NCI-H774 (cell line): ENCODE results near the gene TRPM6.
A peak's percentile ranks its signal among the peaks of the same experiment; 100 is the strongest.

Experiments
- DNase-seq: peaks from one replicate; lab custom pipeline; 2025; lab: John Stamatoyannopoulos, UW

TRPM6 gene

DNA sequence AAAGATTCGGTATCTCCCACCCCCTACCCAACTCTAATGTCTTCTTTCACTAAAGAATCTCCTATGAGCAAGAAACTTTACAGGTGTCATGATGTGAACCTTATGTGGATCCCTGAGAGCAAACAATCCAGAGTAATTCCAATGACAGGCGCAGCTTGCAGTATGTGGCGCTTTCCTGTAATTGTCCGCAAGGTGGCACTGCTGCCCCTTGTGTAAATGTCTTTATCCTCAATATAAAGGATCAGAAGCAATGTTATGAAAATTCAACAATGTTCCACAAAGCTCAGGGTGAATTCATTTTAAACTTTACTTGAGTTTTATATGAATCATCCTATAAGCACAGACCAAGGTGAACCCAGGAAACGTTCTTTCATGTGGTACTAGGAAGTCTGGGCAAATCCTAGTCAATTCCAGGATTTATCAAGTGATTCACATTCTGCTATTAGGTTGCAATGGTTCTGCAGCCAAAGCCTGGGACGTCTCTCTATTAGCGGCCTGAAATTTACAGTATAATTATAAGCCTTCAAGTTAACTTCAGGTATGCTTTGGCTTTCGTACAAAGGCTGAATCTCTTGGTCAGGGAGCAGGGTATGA lies 113.7 kb downstream of the TRPM6 start:
- DNase-seq: peak; percentile 23

GRCh38 chr9:74772121-74772520 lies 115.6 kb downstream of the TRPM6 start:
- DNase-seq: no peak

GRCh38 chr9:74771672-74772071 lies 116.0 kb downstream of the TRPM6 start:
- no peak for DNase-seq

- DNase-seq: no peak
Measured at GRCh38 chr9:74771262-74771585, 116.5 kb downstream of the TRPM6 start.

GRCh38 chr9:74770508-74771261 lies 117.0 kb downstream of the TRPM6 start:
- no peak for DNase-seq

GRCh38 chr9:74765481-74765971 lies 122.2 kb downstream of the TRPM6 start:
- no peak for DNase-seq

DNA sequence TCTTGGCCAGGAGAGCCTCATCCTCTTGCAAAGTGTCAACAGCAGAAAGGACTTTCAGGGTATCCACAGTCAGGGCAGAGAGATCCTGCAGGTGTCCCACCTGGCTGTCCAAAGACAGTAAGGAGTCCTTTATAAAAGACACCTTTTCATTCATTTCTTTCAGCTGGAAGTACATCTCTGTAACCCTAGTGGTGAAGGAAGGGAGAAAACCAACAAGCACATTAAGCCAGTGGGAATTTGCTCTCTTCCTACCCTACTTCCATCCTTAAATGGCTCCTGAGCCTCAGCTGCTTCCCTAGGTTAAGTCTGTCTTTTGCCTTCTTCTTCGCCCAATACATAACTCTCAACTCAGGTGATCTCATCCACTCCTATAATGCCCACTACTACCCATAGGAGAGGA lies 124.8 kb downstream of the TRPM6 start:
- no peak for DNase-seq

DNA sequence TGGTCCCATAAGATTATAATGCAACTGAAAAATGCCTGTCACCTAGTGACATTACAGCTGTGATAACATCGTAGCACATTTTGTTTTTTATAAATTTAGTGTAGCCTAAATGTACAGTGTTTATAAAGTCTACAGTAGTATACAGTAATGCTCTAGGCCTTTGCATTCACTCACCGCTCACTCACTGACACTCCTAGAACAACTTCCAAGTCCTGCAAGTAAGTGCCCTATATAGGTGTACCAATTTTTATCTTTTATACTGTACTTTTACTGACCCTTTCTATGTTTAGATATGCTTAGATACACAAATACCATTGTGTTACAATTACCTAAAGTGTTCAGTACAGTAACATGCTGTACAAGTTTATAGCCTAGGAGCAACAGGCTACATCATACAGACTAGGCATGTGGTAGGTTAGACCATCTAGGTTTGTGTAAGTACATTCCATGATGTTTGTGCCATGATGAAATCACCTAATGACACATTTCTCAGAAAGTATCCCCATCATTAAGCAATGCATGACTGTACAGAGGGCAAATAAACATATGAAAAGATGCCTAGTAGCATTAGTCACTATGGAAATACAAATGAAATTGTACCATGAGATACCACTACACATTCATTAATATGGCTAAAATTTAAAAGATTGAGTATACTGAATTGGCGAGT lies 127.6 kb downstream of the TRPM6 start:
- DNase-seq: no peak

DNA sequence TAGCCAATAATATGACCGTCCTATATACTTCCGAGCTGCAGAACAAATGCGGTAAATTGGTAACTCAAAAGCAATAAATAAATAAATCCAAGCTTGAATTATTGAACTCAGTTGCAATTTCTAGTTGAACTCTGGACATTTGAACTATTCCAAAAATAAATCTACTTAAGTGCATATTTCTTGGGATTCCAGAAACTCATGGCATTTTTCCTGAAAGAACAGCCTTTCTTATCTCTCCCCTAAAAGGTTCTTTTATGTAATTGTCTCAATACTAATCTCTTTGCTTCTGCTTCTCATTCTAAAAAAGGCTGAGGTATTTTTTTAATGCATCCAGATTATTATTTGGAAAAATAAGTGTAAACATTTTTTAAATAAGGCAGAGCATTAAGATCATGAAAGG lies 131.7 kb downstream of the TRPM6 start:
- DNase-seq: no peak

DNA sequence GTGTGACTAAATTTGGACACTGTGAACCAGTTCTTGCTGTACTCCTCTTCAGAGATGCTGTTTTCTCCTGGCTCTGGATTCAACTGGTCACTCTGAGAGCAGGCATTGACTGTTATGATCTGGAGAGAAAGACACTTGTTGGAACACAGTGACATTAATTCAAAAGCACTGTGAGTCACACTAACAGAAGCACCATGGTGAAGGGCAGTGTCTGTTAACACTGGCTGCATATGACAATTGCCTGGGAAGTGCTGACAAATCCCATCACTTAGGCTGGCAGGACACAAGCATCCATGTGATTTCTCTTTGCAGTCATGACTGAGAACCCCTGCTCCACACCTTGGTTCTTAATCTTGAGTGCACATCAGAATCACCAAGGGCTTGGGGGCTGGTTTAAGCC lies 132.4 kb downstream of the TRPM6 start:
- no peak for DNase-seq

- DNase-seq: no peak
Measured at GRCh38 chr9:74753650-74754049, 134.1 kb downstream of the TRPM6 start.

DNA sequence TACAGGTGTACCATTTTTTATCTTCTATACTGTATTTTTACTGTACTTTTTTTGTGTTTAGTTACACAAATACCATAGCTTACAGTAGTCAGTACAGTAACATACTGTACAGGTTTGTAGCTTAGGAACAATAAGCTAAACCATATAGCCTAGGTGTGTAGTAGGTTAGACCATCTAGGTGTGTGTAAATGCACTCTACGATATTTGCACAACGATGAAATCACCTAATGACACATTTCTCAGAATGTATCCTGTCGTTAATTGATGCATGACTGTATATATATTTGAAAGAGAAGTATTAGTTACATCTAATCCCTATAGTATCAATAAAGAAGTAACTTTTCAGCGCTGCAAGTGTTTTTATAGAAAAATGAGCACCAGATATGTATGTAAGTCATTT lies 138.8 kb downstream of the TRPM6 start:
- no peak for DNase-seq

- DNase-seq: peak; percentile 30
Measured at GRCh38 chr9:74742792-74743730, 144.7 kb downstream of the TRPM6 start.

- no peak for DNase-seq
Measured at GRCh38 chr9:74742191-74742790, 145.4 kb downstream of the TRPM6 start.

DNA sequence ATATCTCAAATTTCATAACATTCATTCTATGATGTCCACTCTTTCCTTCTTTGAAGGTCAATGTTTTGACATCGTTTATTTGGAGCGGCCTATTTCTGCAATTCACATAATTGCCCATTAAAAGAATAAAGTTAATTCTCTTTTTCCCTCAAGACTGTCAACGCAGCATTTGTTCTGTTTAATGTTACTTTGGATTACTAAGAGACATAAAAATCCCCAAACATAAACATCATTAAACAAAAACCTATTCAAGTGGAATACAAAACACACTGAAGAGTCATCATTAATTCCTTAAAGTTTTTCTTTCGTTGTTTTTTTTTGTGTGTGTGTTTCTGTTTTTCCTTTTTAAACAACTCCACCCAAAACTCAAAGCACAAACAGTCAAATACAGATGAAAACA lies 151.1 kb downstream of the TRPM6 start:
- no peak for DNase-seq

DNA sequence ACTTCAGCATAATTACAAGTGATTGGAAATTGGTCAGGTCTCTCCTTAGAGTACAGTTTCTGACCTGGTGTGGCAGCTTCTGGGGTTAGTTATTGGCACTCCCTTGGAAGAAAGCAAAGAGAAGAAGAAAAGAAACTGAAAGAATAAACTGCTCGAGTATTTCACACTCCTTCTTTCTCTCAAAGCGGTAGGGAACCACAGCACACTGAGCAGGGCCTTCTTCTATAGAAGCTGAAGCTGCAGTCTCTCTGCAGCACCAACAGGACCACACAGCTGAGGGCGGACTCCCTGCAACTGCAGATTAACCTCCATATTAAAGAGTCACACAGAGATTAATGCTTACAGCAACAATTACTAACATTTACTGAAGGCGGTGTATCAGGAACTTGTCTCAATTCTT lies 152.0 kb downstream of the TRPM6 start:
- no peak for DNase-seq

- DNase-seq: no peak
Measured at GRCh38 chr9:74729136-74729695, 158.5 kb downstream of the TRPM6 start.

DNA sequence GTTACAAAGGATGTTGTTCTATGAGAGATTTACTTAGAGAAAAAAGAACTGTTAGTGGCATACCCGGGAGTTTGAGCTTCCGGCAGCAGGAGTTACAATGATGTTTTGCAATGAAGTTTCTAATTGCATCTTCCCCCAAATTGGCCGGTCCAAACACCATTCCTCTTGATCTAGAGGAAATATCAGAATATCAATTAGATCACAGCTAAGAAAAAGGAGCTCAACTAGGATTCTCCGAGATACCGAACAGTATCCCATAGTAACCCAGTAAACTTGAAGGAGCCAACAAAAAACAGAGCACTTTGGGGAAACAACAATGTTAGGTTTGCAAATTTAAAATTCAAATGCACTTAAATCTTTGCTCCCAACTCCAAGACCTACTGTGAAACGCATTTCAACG lies 159.5 kb downstream of the TRPM6 start:
- no peak for DNase-seq

DNA sequence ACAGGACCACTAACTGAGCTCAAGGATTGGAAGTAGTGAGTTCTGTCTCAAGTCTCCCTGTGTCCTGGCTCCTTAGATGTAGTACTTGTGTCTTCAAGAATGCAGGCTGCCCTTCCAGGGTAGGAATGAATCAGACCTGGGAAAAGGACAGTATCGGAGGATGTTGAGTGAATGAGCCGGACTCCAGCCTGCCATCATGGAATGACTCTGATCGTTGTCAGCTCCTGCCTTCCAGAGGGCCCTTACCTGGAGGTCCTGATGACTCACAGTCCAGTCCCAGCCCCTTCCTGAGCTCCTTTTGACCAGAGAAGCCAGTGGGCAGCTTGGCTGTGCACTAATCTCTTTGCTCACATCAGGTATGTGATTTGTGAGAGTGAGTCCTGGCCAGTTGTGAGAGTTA lies 161.1 kb downstream of the TRPM6 start:
- DNase-seq: no peak

DNA sequence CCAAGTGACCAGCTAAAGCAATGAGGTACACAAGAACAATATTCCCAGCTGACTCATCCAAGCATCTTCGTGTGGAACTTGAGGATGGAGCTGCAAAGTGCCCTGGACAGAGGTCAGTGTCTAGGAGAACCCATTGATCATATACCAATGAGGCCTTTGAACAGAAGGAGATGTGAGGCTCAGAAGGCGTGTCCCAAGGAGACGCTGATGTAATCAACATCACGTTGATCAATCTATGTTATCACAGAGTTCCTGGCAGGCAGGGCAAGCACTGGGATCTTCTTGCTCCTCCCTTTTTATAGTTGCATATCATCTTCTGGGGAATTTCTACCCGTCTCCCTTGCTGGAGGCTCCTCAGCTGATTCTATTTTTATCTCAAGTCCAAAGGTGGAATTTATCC lies 163.4 kb downstream of the TRPM6 start:
- no peak for DNase-seq
